HG03469 (cell line): ENCODE data around the gene SUGCT.

Experiments used
- ATAC-seq: cut with Tn5 transposase; IDR thresholded peaks from one replicate; pipeline ENCODE4 v1.9.1; 2021; ENCODE audit warnings: mild to moderate bottlenecking, moderate library complexity, moderate number of reproducible peaks; ENCODE audit not compliant: unreplicated experiment

The SUGCT gene

DNA sequence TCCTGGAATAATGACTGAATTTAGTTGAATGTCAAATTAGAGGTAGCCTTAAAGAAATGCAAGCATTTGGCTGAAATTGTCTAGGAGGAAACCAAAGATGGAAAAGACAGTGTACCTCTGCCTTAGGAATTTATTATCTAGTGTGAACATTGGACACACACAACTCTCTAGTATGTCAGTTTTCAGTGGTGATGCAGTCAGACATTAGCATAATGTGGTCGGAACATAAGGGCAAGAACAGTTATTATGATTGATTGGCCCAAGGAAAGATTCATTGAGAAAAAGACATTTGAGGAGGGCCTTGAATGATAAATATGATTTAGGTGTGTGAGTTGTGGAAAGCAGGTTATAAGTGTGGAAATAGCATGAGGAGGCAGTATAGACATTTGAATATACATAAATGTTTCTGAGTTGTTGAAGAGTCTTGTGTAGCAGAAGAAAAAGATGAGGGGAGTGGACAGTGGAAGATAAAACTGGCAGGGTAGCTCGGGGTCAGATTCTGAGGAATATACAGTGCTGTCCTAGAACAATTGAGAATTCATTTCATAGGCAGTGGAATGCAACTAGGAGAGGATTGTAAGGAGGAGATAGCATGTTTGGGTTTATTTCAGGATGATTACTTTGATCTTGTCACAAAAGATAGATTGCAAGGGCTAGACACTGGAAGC is 414.7 kb downstream of the SUGCT start:
- no peak for ATAC-seq

DNA sequence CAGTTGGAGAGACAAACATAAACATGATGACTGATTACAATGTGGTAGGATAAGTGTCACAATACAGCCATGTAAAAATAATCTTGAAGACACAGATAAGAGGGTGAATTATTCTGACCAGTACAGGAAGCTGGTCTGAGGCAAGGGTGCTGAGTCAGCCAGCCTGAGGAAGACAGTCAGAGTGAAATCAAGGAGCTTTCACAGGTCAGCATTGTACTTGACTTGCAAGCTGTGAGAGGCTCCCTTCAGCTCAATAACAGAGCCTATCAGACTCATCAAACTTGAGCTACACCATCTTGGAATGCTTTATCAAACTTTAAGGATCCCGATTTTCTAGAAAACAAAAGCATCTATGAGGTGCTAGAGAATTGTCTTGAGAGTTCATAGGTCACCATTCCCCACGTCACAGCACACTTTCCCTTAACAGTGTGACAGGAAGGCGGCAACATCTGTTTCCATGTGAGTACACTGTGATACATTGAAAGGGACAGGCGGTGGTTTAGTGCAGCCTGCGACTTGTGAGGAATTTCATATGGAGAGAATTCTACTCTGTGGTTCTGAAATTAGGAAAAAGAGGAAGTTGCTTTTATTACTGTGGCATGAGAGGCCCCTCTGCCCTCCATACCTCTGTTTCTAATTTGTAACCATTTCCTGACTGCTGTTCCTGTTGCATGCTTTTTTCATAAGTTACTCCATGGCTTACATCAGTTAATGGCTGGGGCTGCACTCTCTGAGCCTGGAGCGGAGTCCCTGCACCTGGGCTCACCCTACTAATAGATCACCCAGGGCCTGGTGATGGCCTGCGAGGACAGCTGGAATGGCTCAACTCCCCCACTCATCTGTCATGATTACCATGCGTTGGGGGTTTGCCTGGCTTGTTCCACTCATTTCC is 417.1 kb downstream of the SUGCT start:
- ATAC-seq, result peak; percentile 67

DNA sequence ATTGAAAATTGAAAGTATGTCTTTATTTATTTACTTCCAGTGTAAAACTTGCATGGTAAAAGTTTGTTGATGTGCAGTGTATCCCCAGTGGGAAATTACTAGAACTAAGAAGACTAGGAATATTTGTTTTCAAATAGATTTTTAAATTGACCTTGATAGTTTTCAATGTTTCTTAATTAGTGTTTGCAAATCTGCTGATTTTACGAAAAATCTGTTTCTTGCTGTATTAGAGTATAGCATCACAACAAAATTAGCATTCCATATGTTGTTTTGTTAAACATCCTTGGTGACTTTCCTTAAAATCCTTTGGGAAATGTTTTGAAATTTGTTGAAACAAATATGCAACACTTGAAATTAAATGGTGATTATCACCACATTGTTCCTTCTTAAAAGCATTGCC is 425.9 kb downstream of the SUGCT start:
- no peak for ATAC-seq

DNA sequence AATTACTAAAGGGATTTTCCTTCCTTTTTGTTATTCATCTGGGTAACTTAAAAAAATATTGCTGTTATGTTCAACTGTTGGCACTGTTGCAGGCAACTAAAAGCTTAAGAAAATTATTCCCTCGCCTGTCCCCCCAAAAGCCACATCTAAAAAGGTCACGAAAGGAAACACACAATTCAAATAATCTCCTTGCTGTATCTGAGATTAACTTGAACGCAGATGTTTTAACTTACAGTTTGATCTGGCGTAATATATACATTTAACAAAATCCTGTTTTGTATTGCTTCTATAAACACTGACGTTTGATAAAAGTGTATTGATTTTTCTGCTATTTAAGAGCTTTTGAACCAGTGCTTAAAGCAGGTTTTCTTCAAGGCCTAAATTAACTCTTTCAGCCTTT is 432.1 kb downstream of the SUGCT start:
- ATAC-seq, result no peak

DNA sequence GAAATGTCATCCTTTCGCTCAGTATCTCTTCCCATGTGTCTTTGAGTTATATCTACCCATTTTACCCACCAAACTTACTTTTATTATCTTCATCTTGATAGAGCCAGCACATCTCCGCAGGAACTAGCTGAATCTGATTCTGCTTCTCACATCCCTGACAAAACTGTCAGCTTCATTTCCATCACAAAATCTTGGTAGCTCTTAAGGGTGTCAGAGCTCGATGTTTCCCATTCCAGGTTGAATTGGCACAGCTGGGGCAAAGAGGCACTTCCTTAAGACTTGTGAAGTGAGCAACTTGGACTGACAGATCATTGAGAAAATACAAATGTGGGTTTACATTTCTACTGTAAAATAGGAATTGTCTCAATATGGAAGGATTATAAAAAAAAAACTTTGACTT is 434.5 kb downstream of the SUGCT start:
- no peak for ATAC-seq

DNA sequence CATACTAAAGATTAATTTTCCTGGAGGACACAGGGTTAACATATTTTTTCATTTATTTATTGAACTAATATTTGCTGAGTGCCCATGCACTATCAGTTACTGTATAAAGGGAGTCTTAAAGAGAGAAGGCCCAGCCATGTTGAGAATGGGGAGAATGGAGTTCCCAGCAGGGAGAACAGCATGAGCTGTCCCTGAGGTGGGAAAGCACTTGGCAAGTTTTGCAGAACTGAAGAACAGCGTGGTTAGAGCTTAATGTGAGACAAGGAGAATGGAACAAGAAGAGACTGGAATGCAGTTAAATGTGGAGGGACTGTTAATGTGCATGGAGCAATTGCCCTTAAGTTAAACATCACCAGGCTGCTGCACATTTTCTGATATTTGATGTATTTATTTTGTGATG is 435.4 kb downstream of the SUGCT start:
- no peak for ATAC-seq

DNA sequence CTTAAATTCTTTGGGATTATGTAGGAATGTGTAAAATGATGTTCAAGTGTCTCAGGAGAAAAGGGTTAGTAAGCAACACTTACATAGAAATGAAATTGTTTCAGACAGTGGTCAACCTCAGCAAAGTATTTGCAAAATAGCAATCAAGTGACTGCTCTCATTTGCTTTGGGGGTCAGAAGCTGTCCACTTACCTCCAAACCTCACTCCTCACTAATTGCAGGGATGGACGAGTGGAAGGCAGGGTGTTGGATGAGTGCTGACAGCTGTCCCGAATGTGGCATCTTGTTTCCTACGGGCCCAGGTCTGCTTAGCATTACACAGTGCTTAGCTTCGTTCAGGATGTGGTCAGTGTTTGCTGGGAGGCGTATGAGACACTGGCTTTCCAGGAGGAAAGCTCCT is 437.0 kb downstream of the SUGCT start:
- ATAC-seq, result no peak

DNA sequence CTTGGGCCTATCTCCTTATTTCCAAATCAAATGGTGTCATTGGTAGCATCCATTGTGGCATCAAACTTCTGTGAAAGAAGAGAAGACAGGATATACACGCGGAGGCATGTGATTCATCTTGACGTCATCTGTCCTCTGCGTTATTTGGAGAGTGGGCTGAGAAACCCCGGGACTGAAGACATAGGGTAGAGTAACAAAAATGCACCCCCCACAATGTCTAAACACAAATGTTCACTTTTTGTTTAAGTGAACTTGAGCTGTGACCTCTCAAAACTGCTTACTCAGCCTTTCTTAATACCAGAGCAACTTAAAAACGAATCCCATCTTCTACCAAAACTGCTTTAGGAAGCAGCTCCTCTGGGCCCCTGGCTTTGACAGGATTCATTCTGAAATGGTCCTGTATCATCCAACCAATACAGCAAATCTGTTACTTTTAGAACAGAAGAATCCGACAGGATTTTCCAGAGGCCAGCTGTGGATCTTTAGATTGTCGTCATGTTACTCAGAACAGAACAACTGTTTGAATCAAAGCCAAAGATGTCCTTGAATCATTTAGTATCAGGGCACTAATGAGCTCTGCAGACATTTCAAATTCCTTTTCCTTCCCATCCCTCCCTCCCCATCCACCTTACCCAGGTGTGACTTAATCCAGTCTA is 438.1 kb downstream of the SUGCT start:
- no peak for ATAC-seq

DNA sequence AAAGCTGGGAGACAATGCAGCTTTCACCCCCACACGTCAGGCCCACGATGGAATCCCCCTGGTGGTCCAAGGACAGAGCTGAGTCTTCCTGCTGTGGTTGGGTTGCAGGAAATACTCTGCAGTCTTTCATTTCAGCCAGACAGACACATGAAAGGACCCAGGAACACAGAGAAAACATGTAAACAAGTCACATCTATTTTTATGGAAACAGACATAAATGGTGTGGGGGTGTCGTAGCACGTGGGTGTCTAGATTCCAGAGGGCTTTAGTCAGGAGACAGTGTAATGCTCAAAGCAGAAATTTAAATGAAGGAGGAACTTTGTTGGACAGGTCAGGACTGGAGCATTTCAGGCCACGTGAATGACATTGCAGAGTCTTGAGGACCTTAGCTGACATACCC is 444.6 kb downstream of the SUGCT start:
- ATAC-seq, result no peak

DNA sequence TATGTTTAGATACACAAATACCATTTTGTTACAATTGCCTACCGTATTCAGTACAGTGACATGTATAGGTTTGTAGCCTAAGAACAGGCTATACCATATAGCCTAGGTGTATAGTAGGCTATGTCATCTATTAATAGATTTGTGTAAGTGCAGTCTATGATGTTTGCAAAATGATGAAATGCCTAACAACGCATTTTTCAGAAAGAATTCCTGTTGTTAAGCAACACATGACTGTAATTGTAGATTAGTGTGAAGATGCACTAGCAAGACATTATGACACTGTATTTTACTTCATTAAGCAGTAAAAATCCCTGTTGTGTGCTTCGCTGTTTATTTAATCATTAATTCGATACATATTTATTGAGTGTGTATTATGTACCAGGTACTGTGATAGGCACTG is 446.0 kb downstream of the SUGCT start:
- no peak for ATAC-seq

DNA sequence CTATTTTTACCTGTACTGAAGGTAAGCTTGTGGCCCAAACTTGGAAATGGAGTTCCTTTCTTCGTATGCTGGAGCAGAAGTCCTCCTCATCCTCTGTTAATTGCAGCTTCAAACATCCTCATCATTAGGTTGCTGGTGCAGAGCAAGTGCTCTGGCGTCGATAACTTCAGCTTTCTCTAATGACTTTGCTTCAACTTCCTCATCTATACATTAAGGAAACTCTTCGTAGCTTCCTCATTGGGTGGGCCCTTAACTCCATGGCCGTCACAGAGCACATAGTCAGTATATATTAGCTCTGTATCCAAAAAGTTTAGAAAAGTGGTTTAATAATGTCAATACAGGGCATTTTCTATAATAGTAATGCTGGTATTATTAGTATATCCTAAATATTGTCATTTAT is 447.7 kb downstream of the SUGCT start:
- no peak for ATAC-seq

DNA sequence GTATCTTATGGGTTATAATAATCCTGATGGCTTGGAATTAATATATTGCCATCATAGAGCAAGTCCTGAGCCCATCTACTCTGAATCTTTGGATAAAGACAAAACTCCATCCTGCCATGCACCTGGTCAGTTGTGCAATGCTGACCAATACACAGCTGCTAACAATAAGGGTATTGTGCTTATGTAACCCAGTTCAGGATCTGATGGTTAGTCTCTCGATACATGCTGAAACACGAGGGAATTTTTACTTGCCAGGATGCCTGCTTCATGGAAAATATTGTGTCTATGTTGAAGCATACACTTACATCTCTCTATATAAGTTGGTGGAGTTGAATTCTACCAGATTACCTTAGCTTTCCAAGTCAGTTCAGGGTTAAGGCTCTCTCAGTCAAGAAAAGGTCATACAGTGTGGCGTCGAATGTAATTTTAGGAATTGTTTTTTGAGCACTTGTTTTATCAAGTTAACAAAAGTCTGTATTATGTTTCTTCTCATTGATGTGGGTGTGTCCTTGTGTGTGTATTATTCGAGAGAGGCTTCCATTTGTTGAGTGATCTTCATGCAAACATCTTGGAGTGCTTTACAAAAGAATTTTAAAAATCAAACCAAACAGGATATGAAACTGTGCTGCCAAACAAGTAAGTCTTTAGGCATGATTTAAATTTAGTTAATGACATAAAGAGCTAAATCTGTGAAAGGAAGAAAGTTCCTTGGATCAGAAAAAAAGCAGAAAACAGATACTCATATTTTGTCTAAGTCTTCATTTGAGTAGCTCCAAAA is 449.1 kb downstream of the SUGCT start:
- no peak for ATAC-seq

DNA sequence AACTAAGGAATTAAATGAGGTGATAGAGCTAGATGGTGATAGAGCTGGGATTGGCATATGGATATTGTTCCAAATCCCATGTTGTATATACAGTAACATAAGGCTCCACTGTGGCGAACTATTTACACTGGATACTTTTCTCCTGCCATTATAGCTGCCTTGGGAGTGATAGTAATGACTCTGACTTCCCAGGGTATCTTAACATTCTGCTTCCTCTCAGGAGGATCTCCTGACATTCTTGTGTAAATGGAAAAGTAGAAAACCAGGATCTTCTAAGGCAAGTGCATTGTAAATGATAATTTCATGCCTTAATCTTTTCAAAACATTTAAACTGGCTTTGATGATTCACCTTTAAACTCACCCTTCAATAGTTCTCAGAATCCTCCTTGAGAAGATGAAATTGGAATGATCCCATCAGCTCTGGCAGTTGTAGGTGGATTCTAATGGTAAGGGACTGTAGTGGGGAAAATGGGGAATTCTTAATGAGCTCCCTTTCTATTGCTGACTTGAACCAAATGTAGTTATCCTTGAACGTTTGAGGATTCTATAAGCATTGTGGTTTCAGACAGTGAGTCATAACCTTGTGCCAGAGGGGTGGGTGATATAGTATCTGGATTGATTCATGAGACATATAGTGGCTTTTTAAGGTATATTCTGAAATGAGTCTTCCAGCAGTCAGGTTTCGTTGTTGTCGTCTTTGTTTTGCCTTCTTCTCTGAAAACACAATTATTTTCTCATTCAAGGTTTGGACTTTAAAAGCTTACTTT is 450.0 kb downstream of the SUGCT start:
- no peak for ATAC-seq

DNA sequence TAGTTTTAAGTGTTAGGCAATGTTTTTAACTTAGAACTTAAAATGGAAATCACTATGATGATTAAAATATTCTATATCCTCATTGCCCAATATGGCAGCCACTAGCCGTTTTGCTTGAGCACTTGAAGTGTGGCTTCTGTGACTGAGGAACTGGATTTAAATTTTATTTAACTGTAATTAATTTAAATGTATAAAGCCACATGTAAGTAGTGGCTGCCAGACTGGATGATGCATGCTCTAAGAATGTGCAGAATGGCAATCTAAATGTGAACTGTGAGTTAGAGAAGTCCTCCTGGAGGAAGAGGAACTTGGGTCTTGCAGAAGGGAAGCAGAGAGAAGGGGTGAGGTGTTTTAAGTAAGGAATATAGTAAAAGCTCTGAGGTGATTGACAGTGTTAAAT is 451.4 kb downstream of the SUGCT start:
- no peak for ATAC-seq

DNA sequence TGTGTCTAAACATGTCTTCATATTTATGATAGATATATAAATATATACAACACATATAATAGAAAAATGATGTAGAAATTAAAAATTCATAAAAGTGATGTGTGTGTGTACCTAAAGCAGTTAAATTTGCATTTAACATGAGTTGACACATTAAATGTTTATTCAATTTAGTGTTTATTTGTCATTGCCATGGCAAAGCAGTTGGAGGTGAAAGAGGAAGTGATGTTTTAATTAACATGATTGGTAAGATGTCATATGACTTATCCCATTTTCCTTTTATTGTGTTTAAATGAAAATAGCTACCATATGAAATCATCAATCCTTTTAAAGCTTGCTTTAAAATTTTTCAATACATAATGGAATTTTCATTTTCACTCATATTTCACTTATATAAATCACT is 452.6 kb downstream of the SUGCT start:
- ATAC-seq, result no peak

DNA sequence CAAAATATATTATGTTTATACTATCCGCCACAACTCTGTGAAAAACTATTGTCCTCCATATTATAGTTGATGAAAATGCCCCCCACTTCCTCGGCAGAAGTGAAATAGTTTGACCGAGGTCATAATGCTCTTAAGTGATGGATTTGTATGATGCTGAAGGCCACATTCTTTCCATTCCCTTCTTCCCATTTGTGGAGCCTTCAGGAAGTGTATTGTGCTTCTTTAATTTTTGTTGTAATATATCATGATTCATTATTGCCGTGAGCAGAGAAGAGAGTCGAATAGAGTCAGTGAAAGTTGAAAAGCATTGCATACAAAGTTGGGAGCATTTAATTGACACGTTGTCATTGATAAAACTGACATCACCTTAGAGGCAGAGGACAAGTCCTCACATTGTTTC is 460.3 kb downstream of the SUGCT start:
- no peak for ATAC-seq

DNA sequence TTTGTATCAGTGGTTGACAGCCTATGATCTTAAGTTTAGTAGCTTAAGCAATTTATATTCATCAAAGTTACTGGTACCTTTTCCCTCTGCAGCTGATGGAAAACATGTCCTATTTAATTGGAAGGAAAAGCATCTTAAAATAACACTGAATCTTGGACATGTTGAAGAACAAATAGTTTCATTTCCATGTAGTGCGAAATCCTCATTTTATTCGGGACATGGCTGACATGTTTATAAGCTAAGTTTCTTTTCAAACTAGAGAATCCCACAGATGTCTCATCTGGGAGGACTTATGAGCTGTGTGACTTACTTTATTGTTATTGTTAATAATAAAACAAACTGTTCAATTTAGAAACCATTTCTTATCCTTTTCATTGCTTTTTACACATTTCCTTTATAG is 461.0 kb downstream of the SUGCT start:
- no peak for ATAC-seq

DNA sequence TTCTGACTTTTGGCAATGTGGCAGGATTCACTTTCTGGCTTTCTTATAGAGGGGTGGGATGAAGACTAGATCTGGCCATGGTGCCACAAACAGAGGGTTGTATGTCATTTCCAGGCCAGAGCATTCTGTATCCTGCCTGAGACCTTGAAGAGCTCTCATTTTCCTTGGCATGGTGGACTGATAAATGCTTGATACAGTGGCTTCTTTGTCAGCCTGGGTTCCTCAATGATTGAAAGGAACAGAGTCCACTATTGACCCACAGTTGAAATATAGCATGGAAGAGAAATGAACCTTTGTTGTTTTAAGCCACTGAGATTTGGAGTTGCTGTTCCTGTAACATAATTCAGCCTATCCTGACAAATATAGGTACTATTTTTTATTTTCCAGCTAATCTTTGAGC is 462.7 kb downstream of the SUGCT start:
- no peak for ATAC-seq

DNA sequence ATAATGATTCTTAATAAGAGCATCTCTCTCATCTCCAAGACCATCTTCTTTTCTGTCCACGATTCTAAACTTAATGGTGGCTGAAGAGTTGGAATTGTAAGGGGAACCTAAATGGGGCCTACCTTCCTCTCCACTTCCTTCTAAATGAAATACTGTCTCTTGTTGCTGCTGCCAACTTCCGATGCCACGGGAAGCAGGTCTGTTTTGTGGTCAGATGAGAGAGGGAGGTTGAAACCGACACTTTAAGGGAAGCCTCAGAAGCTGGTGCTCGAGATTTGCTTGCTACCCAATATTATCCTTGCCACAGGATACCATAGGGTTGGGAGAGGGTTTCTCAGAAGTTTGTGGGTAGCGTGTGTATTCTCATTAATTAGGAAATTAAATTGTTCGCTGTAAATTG is 464.1 kb downstream of the SUGCT start:
- no peak for ATAC-seq

DNA sequence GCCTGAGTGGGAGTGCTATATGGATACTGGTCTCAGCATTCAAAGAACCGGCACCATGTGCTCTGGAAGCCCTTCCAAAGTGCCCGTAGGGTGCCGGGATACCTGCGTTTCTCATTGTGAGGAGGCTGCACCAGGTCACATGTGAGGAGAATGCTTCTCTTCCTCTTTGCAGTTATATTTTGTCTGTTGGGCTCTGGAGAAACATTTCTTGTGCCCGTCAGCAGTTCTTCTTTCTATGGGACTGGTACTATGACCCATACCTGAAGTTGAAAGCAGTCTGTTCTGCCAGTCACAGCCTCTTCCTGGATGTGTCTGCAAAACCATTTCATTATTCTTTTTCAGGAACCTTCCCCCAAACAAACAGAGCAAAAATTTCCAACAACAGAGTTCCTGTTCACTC is 465.0 kb downstream of the SUGCT start:
- no peak for ATAC-seq
